CD4-positive, CD25-positive, alpha-beta regulatory T cell (primary cell): Measurements from ENCODE around the gene APOBEC3G. TPM values are rescaled to one million over a fixed set of nuclear protein-coding genes. Genes with fewer than 3 reads are reported as not detected.
"Not testable (repeated sequence)": the region's sequence is repeated elsewhere in the genome, so short reads cannot be mapped to it uniquely, and the experiment has no call there.

Experiments used
- ATAC-seq, 2 donors: fragments of 150-1000 bp; cut with Tn5 transposase; one replicate each; pipeline ENCODE4 v1.10.0; 2021; ENCODE audit warnings: low read depth in 2 of 2, moderate number of reproducible peaks in 2 of 2, moderate library complexity in 1 of 2
- DNase-seq, 3 donors: peaks; one replicate each; pipeline versions ENCODE4 v3.0.0 to v3.0.0-alpha.2; 2012 to 2022; ENCODE audit warnings: mixed read lengths in 1 of 3
- H3K27ac ChIP-seq: one replicate; pipeline ENCODE4 v1.7.0; 2013; ENCODE audit warnings: mild to moderate bottlenecking, low read length; ENCODE audit not compliant: insufficient read depth, poor library complexity, severe bottlenecking
- H3K27me3 ChIP-seq: one replicate; pipeline ENCODE4 v1.7.0; 2013; ENCODE audit warnings: low read length; ENCODE audit not compliant: control insufficient read depth, insufficient read depth
- H3K36me3 ChIP-seq: one replicate; pipeline ENCODE4 v1.7.0; 2013; ENCODE audit warnings: mild to moderate bottlenecking, low read length, moderate library complexity; ENCODE audit not compliant: control insufficient read depth, insufficient read depth
- H3K4me1 ChIP-seq: 2 replicates; pipeline ENCODE4 v1.7.0; 2013; ENCODE audit warnings: mild to moderate bottlenecking, low read length; ENCODE audit not compliant: insufficient read depth, control insufficient read depth, poor library complexity, severe bottlenecking
- H3K4me3 ChIP-seq: one replicate; pipeline ENCODE4 v1.7.0; 2013; ENCODE audit warnings: low read depth, mild to moderate bottlenecking, low read length, moderate library complexity
- H3K9me3 ChIP-seq, 2 experiments: 1 replicate in 1 of 2; 2 replicates in 1 of 2; pipeline ENCODE4 v1.7.0; 2013; ENCODE audit warnings: low read length in 2 of 2, mild to moderate bottlenecking in 1 of 2, moderate library complexity in 1 of 2; ENCODE audit not compliant: control insufficient read depth in 2 of 2
- H3K27ac Mint-ChIP-seq, 3 donors: one replicate each; pipeline ENCODE4 v1.8.0; 2020 to 2022; ENCODE audit warnings: mild to moderate bottlenecking in 3 of 3, mixed read lengths in 3 of 3, moderate library complexity in 2 of 3
- H3K27me3 Mint-ChIP-seq: one replicate; pipeline ENCODE4 v1.8.0; 2022; ENCODE audit warnings: mild to moderate bottlenecking, mixed read lengths
- H3K36me3 Mint-ChIP-seq: one replicate; pipeline ENCODE4 v1.8.0; 2020; ENCODE audit warnings: mixed read lengths
- H3K4me1 Mint-ChIP-seq, 4 donors: one replicate each; pipeline ENCODE4 v1.8.0; 2020 to 2022; ENCODE audit warnings: mixed read lengths in 4 of 4, mild to moderate bottlenecking in 1 of 4
- H3K4me3 Mint-ChIP-seq, 4 donors: one replicate each; pipeline ENCODE4 v1.8.0; 2020 to 2022; ENCODE audit warnings: mild to moderate bottlenecking in 4 of 4, mixed read lengths in 4 of 4, moderate library complexity in 3 of 4
- H3K9me3 Mint-ChIP-seq, 7 donors: one replicate each; pipeline ENCODE4 v1.8.0; 2020 to 2022; ENCODE audit warnings: mixed read lengths in 7 of 7, mild to moderate bottlenecking in 3 of 7, moderate library complexity in 2 of 7
- polyA plus RNA-seq, 4 donors: library from polyadenylated mRNA; unstranded; fragments of 300-500 nt; fragmentation: Illumina TruSeq; gene quantifications; one replicate each; pipeline ENCODE4 v1.2.3, GENCODE V29; 2021
- total RNA-seq: library from RNA; stranded (reverse); gene quantifications from one replicate; pipeline ENCODE4 v1.2.3, GENCODE V29; 2022

APOBEC3G gene
- total and polyA plus RNA-seq, 5 donors from 2014 or later = 49.0 to 105 (median 61.1) TPM

- not testable (repeated sequence) for H3K4me3 ChIP-seq, H3K27ac Mint-ChIP-seq, H3K27ac ChIP-seq, H3K4me3 Mint-ChIP-seq, H3K36me3 ChIP-seq, H3K9me3 Mint-ChIP-seq, DNase-seq, H3K4me1 Mint-ChIP-seq, H3K36me3 Mint-ChIP-seq, H3K4me1 ChIP-seq, H3K27me3 Mint-ChIP-seq, H3K9me3 ChIP-seq, ATAC-seq, H3K27me3 ChIP-seq
These were observed 25.1 kb upstream of the APOBEC3G start for GRCh38 chr22:39051844-39052495.

- no peak overlapping the region for H3K27ac ChIP-seq
- H3K4me3 Mint-ChIP-seq = no peak overlapping the region
- H3K4me1 ChIP-seq = no peaks in the 10 kb centered on the region
These were observed 21.4 kb upstream of the APOBEC3G start for GRCh38 chr22:39055658-39056057.

GRCh38 chr22:39061290-39061689 is 15.8 kb upstream of the APOBEC3G start:
- not testable (repeated sequence) for H3K4me3 ChIP-seq, DNase-seq, H3K36me3 Mint-ChIP-seq, H3K27ac ChIP-seq, ATAC-seq, H3K27ac Mint-ChIP-seq, H3K4me1 ChIP-seq, H3K9me3 ChIP-seq, H3K27me3 ChIP-seq, H3K27me3 Mint-ChIP-seq, H3K36me3 ChIP-seq, H3K9me3 Mint-ChIP-seq, H3K4me3 Mint-ChIP-seq, H3K4me1 Mint-ChIP-seq

More at GRCh38 chr22:39055658-39056057, 21.4 kb upstream of the APOBEC3G start:
- no peaks in the 10 kb centered on the region for H3K9me3 Mint-ChIP-seq
- H3K36me3 Mint-ChIP-seq = no peaks in the 10 kb centered on the region
- no peaks in the 10 kb centered on the region for H3K27me3 ChIP-seq
- no peak overlapping the region for H3K4me3 ChIP-seq
- no peak overlapping the region for H3K27ac Mint-ChIP-seq
- no peaks in the 10 kb centered on the region for H3K9me3 ChIP-seq
- ATAC-seq (no peak), DNase-seq (no peak)
- no peaks in the 10 kb centered on the region for H3K36me3 ChIP-seq
- H3K27me3 Mint-ChIP-seq = no peaks in the 10 kb centered on the region
- H3K4me1 Mint-ChIP-seq = peaks cover 0 to 5% (median 0%) of the 10 kb centered on the region in 4 donors

GRCh38 chr22:39061951-39062350 is 15.1 kb upstream of the APOBEC3G start:
- H3K36me3 Mint-ChIP-seq, H3K27me3 Mint-ChIP-seq, H3K36me3 ChIP-seq, H3K4me3 Mint-ChIP-seq, H3K9me3 ChIP-seq, H3K4me1 ChIP-seq, H3K27ac Mint-ChIP-seq, DNase-seq, H3K9me3 Mint-ChIP-seq, H3K27ac ChIP-seq, ATAC-seq, H3K4me3 ChIP-seq, H3K27me3 ChIP-seq, H3K4me1 Mint-ChIP-seq: not testable (repeated sequence)

- H3K27ac Mint-ChIP-seq, H3K27me3 ChIP-seq, H3K4me3 Mint-ChIP-seq, DNase-seq, H3K36me3 Mint-ChIP-seq, H3K27ac ChIP-seq, H3K36me3 ChIP-seq, H3K9me3 Mint-ChIP-seq, ATAC-seq, H3K9me3 ChIP-seq, H3K4me1 Mint-ChIP-seq, H3K4me1 ChIP-seq, H3K4me3 ChIP-seq, H3K27me3 Mint-ChIP-seq: not testable (repeated sequence)
These were observed 13.2 kb upstream of the APOBEC3G start for GRCh38 chr22:39063904-39064303.

- H3K9me3 ChIP-seq, H3K4me3 ChIP-seq, H3K27me3 ChIP-seq, DNase-seq, ATAC-seq, H3K27ac ChIP-seq, H3K4me1 ChIP-seq, H3K9me3 Mint-ChIP-seq, H3K4me3 Mint-ChIP-seq, H3K27ac Mint-ChIP-seq, H3K36me3 ChIP-seq, H3K36me3 Mint-ChIP-seq, H3K27me3 Mint-ChIP-seq, H3K4me1 Mint-ChIP-seq: not testable (repeated sequence)
These were observed 10.4 kb upstream of the APOBEC3G start for GRCh38 chr22:39066442-39067276.

GRCh38 chr22:39068033-39068785 is 8.9 kb upstream of the APOBEC3G start:
- Histone ChIP-seq H3K4me1 (peaks cover 7% of the 10 kb centered on the region), H3K4me3 (no peak overlapping the region), H3K9me3 (no peaks in the 10 kb centered on the region), H3K27me3 (no peaks in the 10 kb centered on the region), H3K27ac (no peak overlapping the region), H3K36me3 (no peaks in the 10 kb centered on the region)
- Mint-ChIP-seq H3K27ac (peak overlapping the region in 1 of 3 donors; percentile 22), H3K4me1 (peaks cover 0 to 5% (median 3%) of the 10 kb centered on the region in 4 donors), H3K9me3 (no peaks in the 10 kb centered on the region), H3K27me3 (no peaks in the 10 kb centered on the region), H3K4me3 (no peak overlapping the region), H3K36me3 (no peaks in the 10 kb centered on the region)
- ATAC-seq (no peak), DNase-seq (no peak)
